Endothelial cell of hepatic sinusoid (primary cell): ENCODE measurements around the gene EIF3D.

Source experiments
- in situ Hi-C: cut with HindIII; loops from 2 replicates; pipeline ENCODE4 v1.10.0; 2017; ENCODE audit warnings: low sequenced_read_pairs

EIF3D gene

DNA sequence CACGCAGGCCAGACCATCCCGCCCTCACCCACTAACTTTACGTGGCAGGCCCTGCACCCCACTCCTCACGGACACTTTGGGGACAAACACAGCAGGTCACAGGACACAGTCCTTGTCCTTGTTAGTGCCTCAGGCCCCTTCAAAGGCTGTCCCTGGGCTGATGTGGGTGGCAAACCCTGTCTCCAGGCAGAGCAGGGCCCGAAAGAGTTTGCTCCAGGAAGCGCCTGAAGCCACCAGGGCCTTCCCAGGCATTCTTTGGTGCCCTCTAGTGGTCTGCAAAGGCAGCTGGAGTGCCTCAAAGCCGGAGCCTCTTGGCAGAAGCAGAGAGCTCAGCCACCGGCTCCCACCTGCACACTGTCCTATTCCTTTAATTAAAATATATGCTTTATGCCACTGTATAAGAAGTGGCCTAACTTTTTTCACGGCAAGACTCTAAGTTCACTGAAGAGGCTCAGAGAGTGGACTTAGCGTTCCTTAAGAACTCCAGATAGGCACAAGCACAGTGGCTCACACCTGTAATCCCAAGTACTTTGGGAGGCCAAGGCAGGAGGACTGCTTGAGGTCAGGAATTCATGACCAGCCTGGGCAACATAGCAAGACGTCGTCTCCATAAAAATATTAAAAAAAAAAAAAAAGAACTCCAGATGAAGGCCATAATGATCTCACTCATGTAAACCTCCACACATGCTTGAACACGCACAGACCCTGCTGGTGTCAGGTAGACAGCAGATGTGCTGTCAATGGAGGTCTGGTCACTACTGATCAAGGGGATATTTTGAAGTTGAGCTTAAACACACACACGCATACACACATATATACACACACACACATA, 58.6 kb downstream of the EIF3D start:
- in situ Hi-C loops = no loop called here

- in situ Hi-C loops = loop anchor here (5.0 kb wide), 1 partner anchor 127 kb away; no protein-coding TSS in a partner anchor
These were observed 59.8 kb downstream of the EIF3D start for GRCh38 chr22:36469094-36469710.

GRCh38 chr22:36467946-36468345, 61.0 kb downstream of the EIF3D start:
- in situ Hi-C loops = loop anchor here (5.0 kb wide), 1 partner anchor 126 kb away; no protein-coding TSS in a partner anchor

DNA sequence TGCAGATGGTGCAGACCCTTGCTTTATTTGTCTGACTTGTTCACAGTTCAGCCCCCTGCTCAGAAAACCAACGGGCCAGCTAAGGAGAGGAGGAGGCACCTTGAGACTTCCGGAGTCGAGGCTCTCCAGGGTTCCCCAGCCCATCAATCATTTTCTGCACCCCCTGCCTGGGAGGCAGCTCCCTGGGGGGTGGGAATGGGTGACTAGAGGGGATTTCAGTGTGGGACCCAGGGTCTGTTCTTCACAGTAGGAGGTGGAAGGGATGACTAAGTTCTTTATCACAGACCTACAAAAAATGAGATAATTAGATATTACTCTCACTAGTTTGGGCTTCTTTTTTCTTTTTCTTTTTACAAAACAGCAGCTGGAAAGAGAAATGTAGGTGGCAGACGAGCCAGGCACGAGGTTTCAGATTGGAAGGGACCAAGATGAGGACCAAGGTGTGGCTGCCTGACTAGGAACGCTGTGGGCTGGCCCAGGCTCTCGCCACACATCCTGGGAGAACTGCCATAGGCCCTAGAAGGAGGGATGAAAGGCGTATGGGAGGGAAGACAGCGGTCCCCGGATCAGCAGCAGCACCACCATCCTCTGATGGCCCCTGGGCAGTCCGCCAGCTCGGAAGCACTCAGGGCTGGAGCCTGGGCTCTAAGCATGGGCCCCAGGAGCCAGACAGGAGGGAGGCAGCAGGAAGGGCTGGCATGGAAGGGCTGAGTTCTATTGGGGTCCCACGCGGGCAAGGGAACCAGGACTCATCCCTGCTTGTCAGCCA, 61.7 kb downstream of the EIF3D start:
- in situ Hi-C loops = loop anchor here (5.0 kb wide), 1 partner anchor 125 kb away; no protein-coding TSS in a partner anchor

DNA sequence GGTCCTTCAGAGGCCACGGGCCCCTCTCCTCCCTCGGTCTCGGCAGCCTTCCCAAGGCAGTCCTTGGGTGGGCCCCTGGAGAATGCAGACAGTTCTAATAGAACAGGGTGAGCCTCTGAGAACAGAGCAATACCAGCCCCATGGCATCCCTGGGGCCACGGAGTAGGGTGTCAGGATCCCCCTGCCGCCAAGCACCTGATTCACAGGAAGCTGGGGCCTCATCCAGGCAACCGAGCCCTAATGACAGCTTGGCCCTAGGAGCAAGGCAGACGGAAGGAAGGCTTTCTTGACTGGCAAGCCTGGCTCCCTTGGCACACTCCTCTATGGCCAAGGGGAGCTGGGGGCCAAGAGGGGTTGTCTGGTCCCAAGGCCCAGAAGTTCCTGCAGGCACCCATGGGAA, 62.7 kb downstream of the EIF3D start:
- in situ Hi-C loops = loop anchor here (5.0 kb wide), 1 partner anchor 124 kb away; no protein-coding TSS in a partner anchor

- in situ Hi-C loops = loop anchor here (5.0 kb wide), 1 partner anchor 123 kb away; no protein-coding TSS in a partner anchor
These were observed 63.5 kb downstream of the EIF3D start for GRCh38 chr22:36465232-36466021.

GRCh38 chr22:36464715-36465231, 64.2 kb downstream of the EIF3D start:
- in situ Hi-C loops = loop anchor here (5.0 kb wide), 1 partner anchor 122 kb away; no protein-coding TSS in a partner anchor

GRCh38 chr22:36463783-36464184, 65.2 kb downstream of the EIF3D start:
- in situ Hi-C loops = no loop called here

GRCh38 chr22:36461665-36462649, 67.0 kb downstream of the EIF3D start:
- in situ Hi-C loops = no loop called here
